ENCODE data around the gene TTBK2.

TTBK2 gene

GRCh38 chr15:42750306-42750705 lies 170.3 kb downstream of the TTBK2 start:
- DNase-seq: no peak

DNA sequence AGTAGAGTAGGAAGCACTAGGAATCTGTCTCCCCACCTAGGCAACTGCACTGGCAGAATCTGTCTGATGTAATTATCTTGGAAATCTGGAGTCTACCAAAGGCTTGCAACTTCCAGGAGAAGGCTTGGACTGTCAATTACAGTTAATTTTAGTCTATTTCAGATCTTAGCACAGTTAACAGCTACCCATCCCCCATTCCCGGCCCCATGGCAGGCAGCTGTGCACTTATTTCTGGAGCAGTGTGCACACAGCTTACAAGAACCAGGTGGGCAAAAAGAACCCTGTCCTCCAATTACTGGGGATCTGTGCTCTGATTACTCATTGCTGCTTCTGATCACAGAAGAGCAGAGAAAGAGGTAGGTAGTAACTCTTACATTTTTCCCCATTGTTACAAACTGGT lies 171.3 kb downstream of the TTBK2 start:
- no peak for DNase-seq

DNA sequence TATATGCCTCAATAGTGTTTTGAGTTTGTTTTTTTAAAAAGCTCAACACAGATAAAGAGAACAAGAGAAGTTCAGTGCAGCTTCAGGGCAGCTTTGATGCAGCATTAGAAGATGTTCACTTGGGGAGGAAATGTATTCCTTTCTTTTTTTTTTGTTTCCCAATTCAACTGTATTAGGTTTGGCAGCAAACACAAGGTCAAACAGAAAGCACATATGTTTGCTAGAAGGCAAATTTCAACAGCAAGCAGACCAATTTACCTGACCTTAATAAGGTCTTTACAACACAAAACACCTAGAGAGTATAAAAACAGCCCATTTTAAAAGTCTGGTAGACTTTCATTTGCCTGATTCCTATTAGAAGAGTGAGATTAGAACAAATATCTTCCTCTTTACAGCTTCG lies 176.4 kb downstream of the TTBK2 start:
- DNase-seq: no peak

GRCh38 chr15:42742149-42742548 lies 178.4 kb downstream of the TTBK2 start:
- no peak for DNase-seq

DNA sequence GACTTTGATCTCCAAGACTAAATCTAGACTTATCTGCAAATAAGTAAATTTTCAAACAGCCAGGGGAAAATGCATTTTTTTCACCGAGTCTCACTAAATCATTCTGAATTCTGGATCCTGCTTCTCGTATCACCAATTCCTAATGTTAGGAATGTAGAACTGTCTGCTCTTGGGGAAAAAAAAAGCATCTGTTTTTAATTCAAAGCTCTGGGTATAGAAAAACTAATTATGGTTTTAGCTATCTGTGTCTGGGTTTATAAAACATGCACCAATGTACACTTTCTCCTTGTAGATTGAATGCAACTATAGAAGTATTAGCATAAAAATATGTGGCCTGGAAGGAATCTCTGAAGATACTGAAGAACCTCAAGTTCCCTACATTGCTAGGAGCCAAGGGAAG lies 178.9 kb downstream of the TTBK2 start:
- no peak for DNase-seq

DNA sequence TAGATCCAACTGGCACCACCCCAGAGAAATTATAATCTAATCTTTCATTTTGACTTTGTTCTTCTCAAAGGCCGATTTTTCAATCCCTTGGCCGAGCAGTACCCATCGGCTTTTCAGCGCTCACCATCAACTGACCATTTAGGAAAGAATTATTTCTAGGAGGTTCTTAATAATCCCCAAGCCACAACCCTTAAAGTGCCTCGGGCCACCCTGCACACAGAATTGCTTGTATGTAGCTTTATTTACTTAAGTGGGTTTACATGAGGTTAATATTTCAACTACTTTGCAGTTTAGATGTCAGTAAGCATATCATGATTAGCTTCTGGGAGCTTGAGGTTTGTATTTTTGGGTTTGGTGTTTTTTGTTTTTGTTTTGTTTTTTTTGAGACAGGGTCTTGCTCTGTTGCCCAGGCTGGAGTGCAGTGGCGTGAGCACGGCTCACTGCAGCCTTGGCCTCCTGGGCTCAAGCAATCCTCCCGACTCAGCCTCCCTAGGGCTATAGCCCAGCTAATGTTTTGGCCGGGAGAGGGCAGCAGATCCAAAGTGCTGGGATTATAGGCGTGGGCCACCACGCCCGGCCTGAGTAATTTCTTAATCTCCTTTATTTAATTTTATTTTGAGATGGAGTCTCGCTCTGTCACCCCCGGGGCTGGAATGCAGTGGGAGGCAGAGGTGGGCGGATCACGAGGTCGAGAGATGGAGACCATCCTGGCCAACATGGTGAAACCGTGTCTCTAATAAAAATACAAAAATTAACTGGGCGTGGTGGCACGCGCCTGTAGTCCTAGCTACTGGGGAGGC lies 182.8 kb downstream of the TTBK2 start:
- no peak for DNase-seq

DNA sequence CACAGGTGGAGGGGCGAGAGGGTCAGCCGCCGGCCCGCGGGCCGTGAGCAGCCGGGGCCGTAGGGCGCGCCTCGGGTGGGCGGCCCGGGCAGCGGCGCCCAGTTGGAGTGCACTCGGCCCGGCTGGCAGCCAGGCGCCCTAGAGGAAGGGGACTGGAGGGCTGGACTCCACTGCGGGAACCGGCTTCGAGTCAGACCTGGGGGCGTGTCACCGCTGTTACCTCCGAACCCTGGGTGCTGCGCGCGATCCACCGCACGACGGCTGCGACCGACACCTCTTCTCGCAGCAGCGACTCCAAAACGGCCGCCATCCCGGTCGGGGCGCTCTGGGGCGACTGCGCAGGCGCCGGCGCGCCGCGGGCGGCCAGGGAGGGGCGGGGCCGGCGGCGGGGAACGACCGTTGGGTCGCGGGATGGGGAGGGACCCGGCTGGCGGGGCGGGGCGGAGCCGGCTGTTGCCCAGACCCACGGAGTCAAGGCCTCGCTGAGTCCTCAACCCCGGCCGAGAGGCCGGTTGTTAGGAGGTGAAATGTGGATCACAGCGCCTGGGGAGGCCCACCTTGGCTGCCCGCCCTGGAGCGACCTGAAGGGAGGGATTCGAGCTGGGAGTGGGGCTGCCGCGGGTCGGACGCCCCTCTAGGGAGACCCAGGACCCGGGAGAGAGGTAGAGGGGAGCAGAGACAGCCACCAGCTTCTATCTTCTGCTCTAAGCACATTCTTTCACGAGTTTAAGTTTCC lies 183.6 kb downstream of the TTBK2 start, which contains the start of gene CDAN1:
Gene CDAN1 (minus strand): TSS at position 336 of the 736 bp plus-strand sequence. CDS start 26 bp downstream, at position 310.
- DNase-seq: peak; percentile 91 to 97 (median 95)

DNA sequence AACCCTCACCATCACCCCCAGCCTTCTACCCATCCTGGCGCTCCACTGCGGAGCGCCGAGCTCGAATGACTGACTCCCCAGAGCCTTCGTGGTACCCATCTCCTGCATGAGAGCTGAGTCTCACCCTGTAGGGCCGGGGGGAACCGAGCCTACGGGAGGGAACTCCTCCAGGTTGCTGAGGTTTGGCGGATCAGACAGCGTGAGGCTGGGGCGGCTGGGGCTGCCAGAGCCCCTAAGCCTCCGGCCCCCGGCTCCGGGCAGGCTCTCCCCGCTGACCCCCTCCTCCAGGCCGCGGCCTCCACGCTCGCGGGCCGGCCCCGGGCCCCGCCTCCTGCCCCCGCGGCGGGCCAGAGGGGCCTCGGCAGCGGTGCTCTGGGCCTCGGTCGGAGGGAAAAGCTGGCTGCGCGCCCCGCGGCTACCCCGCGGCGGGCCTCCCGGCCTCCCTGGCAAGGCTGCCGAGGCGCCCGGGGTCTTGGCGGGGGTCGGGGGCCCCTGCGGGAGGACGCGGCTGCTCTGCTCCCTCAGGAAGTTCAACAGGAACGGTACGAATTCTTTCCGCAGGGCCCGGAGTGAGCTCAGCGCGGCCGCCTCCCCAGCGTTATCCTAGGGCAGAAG lies 184.3 kb downstream of the TTBK2 start:
- peak; percentile 9 to 51 (median 30) for DNase-seq

DNA sequence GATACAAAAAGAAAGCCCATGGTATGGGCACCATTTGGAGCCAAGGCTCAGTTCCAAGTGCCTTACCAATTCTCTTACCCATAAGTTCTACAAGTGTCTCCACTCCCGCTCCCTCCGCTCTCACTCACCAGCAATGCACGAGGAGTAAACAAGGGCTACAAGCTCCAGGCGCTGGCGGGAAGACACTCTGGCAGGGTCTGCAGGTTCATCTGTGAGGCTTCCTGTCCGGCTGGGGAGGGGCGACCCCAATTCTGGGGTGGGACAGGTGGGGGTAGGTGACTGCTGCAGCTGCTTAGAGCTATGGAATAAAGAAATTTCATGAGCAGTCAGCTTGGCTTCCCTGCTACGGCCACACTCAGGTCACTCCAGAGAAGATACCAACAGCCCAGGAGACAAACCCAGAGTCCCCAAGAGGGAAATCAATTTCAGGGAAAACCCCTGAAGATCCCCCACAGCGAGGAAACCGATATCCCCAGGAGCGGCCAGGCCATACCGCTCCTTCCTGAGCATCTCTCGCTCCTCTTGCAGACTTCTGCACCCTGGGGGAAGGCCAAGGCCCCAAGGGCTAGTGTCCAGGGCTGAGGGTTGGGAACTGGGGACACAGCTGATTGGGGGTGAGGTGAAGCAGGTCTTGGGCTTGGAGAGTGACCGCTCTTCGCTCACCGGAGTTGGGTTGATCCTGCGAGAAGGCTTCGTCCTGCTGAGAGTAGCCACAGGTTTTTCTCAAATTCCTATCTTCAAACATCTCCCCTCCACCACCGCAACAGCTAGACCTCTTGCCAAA lies 185.0 kb downstream of the TTBK2 start:
- no peak for DNase-seq

DNA sequence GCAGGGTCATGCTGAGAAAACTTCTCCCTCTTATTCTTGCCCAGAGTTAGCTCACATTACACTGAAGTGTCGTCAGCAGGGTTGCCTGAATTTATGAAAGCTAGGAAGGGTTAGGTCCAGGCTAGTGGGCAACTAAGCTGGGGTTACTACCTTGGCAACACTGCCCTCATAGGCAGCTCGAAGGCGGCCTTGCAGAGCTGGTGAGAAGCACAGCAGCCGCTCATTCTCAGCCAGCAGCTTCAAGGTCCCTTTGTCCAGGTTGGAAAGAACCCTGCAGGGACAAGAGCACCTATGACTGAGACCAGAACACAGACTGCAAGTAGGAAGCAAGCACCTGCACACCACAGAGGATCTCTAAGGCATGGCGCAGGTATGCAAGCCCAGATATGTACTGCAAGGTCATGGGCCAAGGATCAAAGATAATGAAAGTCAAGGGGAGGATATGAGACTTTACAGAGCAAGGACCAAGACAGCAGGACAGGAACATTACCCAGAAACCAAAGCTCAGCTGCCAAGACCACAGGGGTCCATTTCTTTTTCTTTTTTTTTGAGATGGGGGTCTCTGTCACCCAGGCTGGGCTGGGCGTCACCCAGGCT lies 186.4 kb downstream of the TTBK2 start:
- no peak for DNase-seq

DNA sequence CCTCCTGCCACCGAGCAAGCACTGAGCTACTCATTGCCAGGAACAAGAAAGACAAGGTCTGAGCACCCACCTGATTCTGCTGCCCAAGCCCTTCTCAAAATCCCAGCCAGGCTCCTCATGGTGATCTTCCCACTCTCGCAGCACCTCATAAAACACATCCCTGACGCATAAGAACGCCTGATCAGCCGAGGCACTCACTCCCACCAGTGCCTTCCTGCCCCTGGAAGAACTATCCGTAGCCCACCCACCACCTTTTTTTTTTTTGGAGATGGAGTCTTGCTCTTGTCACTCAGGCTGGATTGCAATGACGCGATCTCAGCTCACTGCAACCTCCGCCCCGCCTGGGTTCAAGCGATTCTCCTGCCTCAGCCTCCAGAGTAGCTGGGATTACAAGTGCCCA lies 187.6 kb downstream of the TTBK2 start:
- no peak for DNase-seq

- no peak for DNase-seq
These were observed 188.3 kb downstream of the TTBK2 start for GRCh38 chr15:42732095-42732827.

GRCh38 chr15:42731461-42731860 lies 189.1 kb downstream of the TTBK2 start:
- DNase-seq: no peak

GRCh38 chr15:42730536-42730935 lies 190.0 kb downstream of the TTBK2 start:
- DNase-seq: no peak

DNA sequence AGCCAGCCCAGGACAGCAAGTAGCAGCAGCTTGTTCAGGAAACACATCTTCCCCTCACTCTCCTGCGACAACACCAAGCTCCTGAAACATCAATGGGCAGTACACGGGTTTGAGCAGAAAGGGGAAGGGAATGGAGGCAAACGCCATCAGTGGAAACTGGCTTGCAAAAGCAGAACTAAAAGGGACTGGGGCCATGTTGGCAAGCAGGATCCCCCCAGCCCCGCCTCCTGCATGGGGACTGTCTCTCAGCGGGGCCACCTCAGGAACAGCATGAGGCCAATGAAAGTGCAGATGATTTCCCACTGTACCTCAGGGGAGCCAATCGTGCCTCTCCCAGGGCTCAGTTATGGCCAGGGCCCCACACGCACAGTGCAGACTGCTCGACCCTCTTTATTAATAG lies 190.4 kb downstream of the TTBK2 start:
- DNase-seq: no peak

DNA sequence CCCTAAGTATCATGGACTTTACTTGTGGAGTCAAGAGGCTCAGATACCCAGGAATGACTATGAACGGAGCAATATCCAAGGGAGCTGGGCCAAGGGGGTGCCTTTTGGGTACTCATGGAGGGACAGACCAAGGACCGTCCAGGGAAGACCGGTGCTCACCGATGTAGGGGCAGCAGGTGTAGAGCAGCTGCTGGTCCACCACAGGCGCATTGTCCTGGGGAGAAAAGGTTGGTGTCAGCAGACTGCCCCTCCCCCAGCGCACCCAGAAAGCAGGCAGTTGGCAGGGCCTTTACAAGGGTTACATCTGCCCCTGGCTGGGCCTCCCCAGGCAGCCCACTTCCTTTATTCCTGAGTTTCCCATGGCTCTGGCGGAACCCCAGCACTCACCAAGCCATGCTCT lies 191.2 kb downstream of the TTBK2 start:
- DNase-seq: no peak

- DNase-seq: no peak
These were observed 191.6 kb downstream of the TTBK2 start for GRCh38 chr15:42728972-42729371.

GRCh38 chr15:42728560-42728959 lies 192.0 kb downstream of the TTBK2 start:
- DNase-seq: no peak

- DNase-seq: no peak
These were observed 192.7 kb downstream of the TTBK2 start for GRCh38 chr15:42727750-42728381.

- DNase-seq: no peak
These were observed 194.5 kb downstream of the TTBK2 start for GRCh38 chr15:42726114-42726513.

GRCh38 chr15:42725331-42725903 lies 195.2 kb downstream of the TTBK2 start:
- DNase-seq: no peak

Measured in suppressor macrophage (primary cell).